Loucy (cell line): ENCODE measurements around the gene MRPL36.

Experiments used
- H2AFZ ChIP-seq: fragments of 200-600 bp; sonication (generic); 2 replicates; pipeline ENCODE4 v1.6.0; 2016; ENCODE audit warnings: antibody characterized with exemption, mild to moderate bottlenecking, low read length, moderate library complexity
- H3F3A ChIP-seq: fragments of 200-600 bp; 2 replicates; pipeline ENCODE4 v1.6.0; 2016; ENCODE audit warnings: antibody characterized with exemption, low read depth, mild to moderate bottlenecking
- H3K27me3 ChIP-seq: fragments of 200-600 bp; sonication (generic); 2 replicates; pipeline ENCODE4 v1.6.1; 2014; ENCODE audit warnings: low read length, mild to moderate bottlenecking; ENCODE audit not compliant: insufficient read depth, poor library complexity, severe bottlenecking
- H3K36me3 ChIP-seq: fragments of 200-600 bp; sonication (generic); 2 replicates; pipeline ENCODE4 v1.6.1; 2016; ENCODE audit warnings: low read length; ENCODE audit not compliant: insufficient read depth
- H3K4me1 ChIP-seq: fragments of 200-600 bp; sonication (generic); 2 replicates; pipeline ENCODE4 v1.5.1; 2014; ENCODE audit warnings: low read length, mild to moderate bottlenecking; ENCODE audit not compliant: insufficient read depth, poor library complexity, severe bottlenecking
- H3K4me2 ChIP-seq: fragments of 200-600 bp; sonication (generic); 2 replicates; pipeline ENCODE4 v1.6.0; 2014; ENCODE audit warnings: antibody characterized with exemption, low read length, low read depth, mild to moderate bottlenecking; ENCODE audit not compliant: poor library complexity, severe bottlenecking
- H3K4me3 ChIP-seq: fragments of 200-600 bp; sonication (generic); 2 replicates; pipeline ENCODE4 v1.5.1; 2014; ENCODE audit warnings: low read length, mild to moderate bottlenecking, mixed read lengths; ENCODE audit not compliant: poor library complexity, severe bottlenecking
- H3K79me2 ChIP-seq: fragments of 200-600 bp; sonication (generic); 2 replicates; pipeline ENCODE4 v1.6.1; 2014; ENCODE audit warnings: low read length; ENCODE audit not compliant: insufficient read depth
- H3K9ac ChIP-seq: fragments of 200-600 bp; sonication (generic); 2 replicates; pipeline ENCODE4 v1.6.0; 2014; ENCODE audit warnings: mild to moderate bottlenecking, low read depth, low read length, moderate library complexity; ENCODE audit not compliant: poor library complexity, severe bottlenecking
- H3K9me2 ChIP-seq: fragments of 200-600 bp; sonication (generic); replicated peaks from 2 replicates; pipeline ENCODE4 v1.6.1; 2016; ENCODE audit warnings: low read depth, low read length, mixed read lengths
- H3K9me3 ChIP-seq: fragments of 200-600 bp; sonication (generic); 2 replicates; pipeline ENCODE4 v1.6.1; 2014; ENCODE audit warnings: mild to moderate bottlenecking, antibody characterized with exemption, low read length, low read depth; ENCODE audit not compliant: insufficient read depth
- H4K20me1 ChIP-seq: fragments of 200-600 bp; sonication (generic); 2 replicates; pipeline ENCODE4 v1.6.0; 2014; ENCODE audit warnings: antibody characterized with exemption, low read length, mild to moderate bottlenecking; ENCODE audit not compliant: insufficient read depth, poor library complexity, severe bottlenecking
- CTCF ChIP-seq: fragments of 200-600 bp; sonication (generic); conservative IDR thresholded peaks from 2 replicates; pipeline ENCODE4 v1.5.1; 2014; ENCODE audit warnings: mild to moderate bottlenecking, antibody characterized with exemption, low read length
- EZH2phosphoT487 ChIP-seq: fragments of 200-600 bp; IDR thresholded peaks from 2 replicates; pipeline ENCODE4 v1.6.1; 2018; ENCODE audit warnings: antibody characterized with exemption, mild to moderate bottlenecking, moderate library complexity, borderline replicate concordance

The MRPL36 gene

GRCh38 chr5:1827025-1827885, 27.6 kb upstream of the MRPL36 start:
- Histone ChIP-seq H3K9me2 (no peaks in the 10 kb centered on the region), H3K9me3 (no peaks in the 10 kb centered on the region), H4K20me1 (no peaks in the 10 kb centered on the region), H3F3A (no peaks in the 10 kb centered on the region), H3K4me1 (no peaks in the 10 kb centered on the region), H3K36me3 (peaks cover 14% of the 10 kb centered on the region; the same call in 1 of the 2 replicates), H3K9ac (no peak overlapping the region), H3K4me3 (no peak overlapping the region), H3K27me3 (no peaks in the 10 kb centered on the region), H3K4me2 (no peak overlapping the region), H2AFZ (no peak overlapping the region), H3K79me2 (no peaks in the 10 kb centered on the region)
- TF ChIP-seq EZH2phosphoT487 (no peak), CTCF (no peak)

GRCh38 chr5:1826235-1826980, 26.8 kb upstream of the MRPL36 start:
- no peaks in the 10 kb centered on the region for H3K4me1 ChIP-seq
- no peak overlapping the region for H3K4me3 ChIP-seq
- H3K27me3 ChIP-seq = no peaks in the 10 kb centered on the region
- TF ChIP-seq EZH2phosphoT487 = no peak
- no peak for TF ChIP-seq CTCF
- peaks cover 16% of the 10 kb centered on the region; the same call in 1 of the 2 replicates for H3K36me3 ChIP-seq
- H4K20me1 ChIP-seq = no peaks in the 10 kb centered on the region
- H2AFZ ChIP-seq = no peak overlapping the region
- no peaks in the 10 kb centered on the region for H3K79me2 ChIP-seq
- no peaks in the 10 kb centered on the region for H3F3A ChIP-seq
- H3K9ac ChIP-seq = no peak overlapping the region
- no peaks in the 10 kb centered on the region for H3K9me2 ChIP-seq
- H3K9me3 ChIP-seq = no peaks in the 10 kb centered on the region
- H3K4me2 ChIP-seq = no peak overlapping the region

GRCh38 chr5:1824903-1825841, 25.5 kb upstream of the MRPL36 start:
- Histone ChIP-seq H3K79me2 (no peaks in the 10 kb centered on the region), H3K27me3 (no peaks in the 10 kb centered on the region), H3K4me2 (no peak overlapping the region), H2AFZ (no peak overlapping the region), H3K4me1 (no peaks in the 10 kb centered on the region), H3K9me3 (no peaks in the 10 kb centered on the region), H3K9ac (no peak overlapping the region), H3K36me3 (peaks cover 29% of the 10 kb centered on the region; the same call in 1 of the 2 replicates), H4K20me1 (no peaks in the 10 kb centered on the region), H3K4me3 (no peak overlapping the region), H3F3A (no peaks in the 10 kb centered on the region), H3K9me2 (no peaks in the 10 kb centered on the region)
- TF ChIP-seq EZH2phosphoT487 (no peak), CTCF (no peak)
